Rectal smooth muscle tissue (tissue), 1 donor: ENCODE data around the gene SORT1.
A peak's percentile ranks its signal among the peaks of the same experiment; 100 is the strongest.
"Not testable (repeated sequence)": the region's sequence is repeated elsewhere in the genome, so short reads cannot be mapped to it uniquely, and the experiment has no call there.

Experiments used
- H3K27ac ChIP-seq: one replicate; pipeline ENCODE4 v1.7.0; 2013; ENCODE audit warnings: low read depth, low read length, inconsistent platforms
- H3K27me3 ChIP-seq: one replicate; pipeline ENCODE4 v1.7.0; 2013; ENCODE audit warnings: low read length; ENCODE audit not compliant: control insufficient read depth, insufficient read depth
- H3K36me3 ChIP-seq: one replicate; pipeline ENCODE4 v1.7.0; 2013; ENCODE audit warnings: low read length; ENCODE audit not compliant: control insufficient read depth, insufficient read depth
- H3K4me1 ChIP-seq: one replicate; pipeline ENCODE4 v1.7.0; 2013; ENCODE audit warnings: low read length; ENCODE audit not compliant: control insufficient read depth, insufficient read depth
- H3K4me3 ChIP-seq: one replicate; pipeline ENCODE4 v1.7.0; 2013; ENCODE audit warnings: low read length
- H3K9ac ChIP-seq: one replicate; pipeline ENCODE4 v1.7.0; 2013; ENCODE audit warnings: low read length

The SORT1 gene

DNA sequence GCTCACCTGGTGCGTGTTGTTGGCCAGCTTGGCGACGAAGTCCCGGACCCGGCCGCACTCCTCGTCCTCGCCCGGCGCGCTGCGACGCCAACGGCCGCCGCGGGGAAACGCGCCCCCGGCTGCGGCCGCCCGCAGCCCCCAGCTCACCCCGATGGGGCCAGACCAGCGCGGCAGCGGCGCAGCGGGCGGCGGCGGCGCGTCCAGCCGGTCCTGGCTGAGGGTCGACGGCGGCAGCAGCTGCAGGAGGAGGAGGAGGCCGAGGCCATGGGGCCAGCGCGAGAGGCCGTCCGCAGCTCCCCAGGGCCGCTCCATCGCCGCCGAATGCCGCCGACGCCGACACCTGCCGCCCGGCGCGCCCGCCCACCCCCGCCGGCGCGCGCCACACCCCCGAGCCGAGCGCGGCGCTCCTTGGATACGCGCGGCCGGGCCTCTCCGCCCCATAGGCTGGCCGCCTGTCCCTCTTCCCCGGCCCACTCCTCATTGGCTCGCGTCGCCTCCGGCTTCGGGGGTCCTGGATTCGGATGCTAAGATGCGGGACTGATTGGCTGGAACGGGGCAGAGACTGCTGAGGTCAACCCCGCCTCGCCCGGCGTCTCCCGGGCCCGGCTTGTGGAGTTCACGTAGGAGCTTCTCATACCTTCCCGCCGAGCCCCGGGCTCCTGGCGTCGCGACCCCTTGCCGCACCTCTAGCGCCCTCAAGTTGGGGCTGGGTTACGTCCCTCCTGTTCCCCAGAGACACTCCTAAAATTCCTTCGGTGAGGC lies at the start of gene SORT1:
TSS of gene SORT1 (minus strand) at position 338 of the 762 bp plus-strand sequence. CDS start at position 312, 26 bp downstream.
- Histone ChIP-seq H3K4me1 (peaks cover 21% of the 10 kb centered on the region), H3K36me3 (no peaks in the 10 kb centered on the region), H3K27ac (peak within 1 kb of the TSS; percentile 68), H3K9ac (peak within 1 kb of the TSS; percentile 32), H3K27me3 (no peaks in the 10 kb centered on the region), H3K4me3 (peak within 1 kb of the TSS; percentile 69)

DNA sequence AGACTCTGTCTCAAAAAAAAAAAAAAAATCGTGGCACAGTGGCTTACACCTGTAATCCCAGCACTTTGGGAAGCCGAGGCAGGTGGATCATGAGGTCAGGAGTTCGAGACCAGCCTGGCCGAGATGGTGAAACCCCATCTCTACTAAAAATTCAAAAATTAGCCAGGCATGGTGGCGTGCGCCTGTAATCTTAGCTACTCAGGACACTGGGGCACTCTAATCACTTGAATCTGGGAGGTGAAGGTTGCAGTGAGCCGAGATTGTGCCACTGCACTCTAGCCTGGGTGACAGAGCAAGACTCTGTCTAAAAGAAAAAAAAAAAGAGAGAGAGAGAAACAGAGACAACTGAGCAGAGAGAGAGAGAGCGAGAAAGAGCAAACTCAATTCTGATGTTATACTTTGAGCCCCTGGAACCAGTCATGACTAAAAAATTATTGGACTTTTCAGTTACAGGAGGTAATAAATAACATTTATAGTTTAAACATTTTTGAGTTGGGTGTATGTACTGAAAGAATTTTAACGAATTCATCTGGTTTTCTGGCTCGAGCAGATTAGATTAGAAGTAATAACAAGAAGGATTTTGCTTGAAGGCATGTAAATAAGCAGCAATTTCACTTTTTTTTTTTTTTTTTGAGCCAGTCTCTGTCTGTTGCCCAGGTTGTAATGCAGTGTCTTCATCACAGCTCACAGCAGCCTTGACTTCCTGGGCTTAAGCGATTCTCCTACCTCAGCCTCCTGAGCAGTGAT lies 48.4 kb upstream of the SORT1 start:
- H3K27me3 ChIP-seq, H3K27ac ChIP-seq, H3K4me3 ChIP-seq, H3K9ac ChIP-seq, H3K4me1 ChIP-seq, H3K36me3 ChIP-seq: not testable (repeated sequence)

DNA sequence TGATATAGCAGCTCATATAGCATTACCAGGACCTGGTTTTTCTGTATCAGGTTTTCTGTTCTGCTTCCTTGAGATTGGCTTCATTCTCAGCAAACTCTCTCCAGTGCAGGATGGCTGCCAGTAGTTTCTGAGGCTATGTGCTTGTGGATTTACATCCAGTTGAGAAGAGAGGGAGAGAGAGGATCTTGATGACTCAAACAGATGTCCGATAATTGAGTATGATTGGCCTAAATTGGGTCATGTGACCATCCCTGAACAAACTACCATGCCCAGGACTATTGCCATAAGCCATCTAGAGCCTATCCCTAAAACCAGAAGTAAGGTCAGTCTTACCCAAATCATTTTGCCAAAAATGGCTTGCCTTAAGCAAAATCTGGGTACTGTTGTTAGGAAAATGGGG lies 46.6 kb upstream of the SORT1 start:
- Histone ChIP-seq H3K9ac (no peak overlapping the region), H3K4me3 (no peak overlapping the region), H3K36me3 (no peaks in the 10 kb centered on the region), H3K4me1 (no peaks in the 10 kb centered on the region), H3K27ac (no peak overlapping the region), H3K27me3 (no peaks in the 10 kb centered on the region)

- Histone ChIP-seq H3K27ac (no peak overlapping the region), H3K9ac (no peak overlapping the region), H3K4me3 (no peak overlapping the region), H3K36me3 (no peaks in the 10 kb centered on the region), H3K4me1 (no peaks in the 10 kb centered on the region), H3K27me3 (no peaks in the 10 kb centered on the region)
Measured at GRCh38 chr1:109443476-109443875, 45.8 kb upstream of the SORT1 start.

DNA sequence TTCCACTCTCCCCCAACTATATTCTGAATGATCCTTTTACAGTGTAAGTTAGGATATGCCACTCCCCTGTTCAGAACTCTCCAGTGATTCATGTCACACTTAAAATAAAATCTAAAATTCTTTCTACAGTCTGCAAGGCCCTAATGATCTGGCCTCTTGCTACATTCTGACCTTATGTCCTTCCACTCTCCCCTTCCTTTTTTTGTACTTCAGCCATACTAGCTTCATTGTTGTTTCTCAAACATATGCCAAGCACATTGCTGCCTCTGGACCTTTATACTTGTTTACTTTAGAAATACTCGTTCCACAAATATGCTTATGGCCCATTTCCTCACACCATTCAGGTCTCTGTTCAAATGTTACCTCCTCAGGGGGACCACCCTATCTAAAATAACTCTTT lies 43.4 kb upstream of the SORT1 start:
- no peak overlapping the region for H3K27ac ChIP-seq
- no peak overlapping the region for H3K4me3 ChIP-seq
- no peaks in the 10 kb centered on the region for H3K27me3 ChIP-seq
- no peaks in the 10 kb centered on the region for H3K36me3 ChIP-seq
- no peak overlapping the region for H3K9ac ChIP-seq
- no peaks in the 10 kb centered on the region for H3K4me1 ChIP-seq

- H3K27me3 ChIP-seq, result no peaks in the 10 kb centered on the region
- H3K9ac ChIP-seq, result no peak overlapping the region
- no peaks in the 10 kb centered on the region for H3K4me1 ChIP-seq
- H3K4me3 ChIP-seq, result no peak overlapping the region
- no peak overlapping the region for H3K27ac ChIP-seq
- H3K36me3 ChIP-seq, result no peaks in the 10 kb centered on the region
Measured at GRCh38 chr1:109438798-109439297, 41.1 kb upstream of the SORT1 start.

- no peak overlapping the region for H3K4me3 ChIP-seq
- no peaks in the 10 kb centered on the region for H3K4me1 ChIP-seq
- no peaks in the 10 kb centered on the region for H3K27me3 ChIP-seq
- H3K36me3 ChIP-seq, result no peaks in the 10 kb centered on the region
- H3K9ac ChIP-seq, result no peak overlapping the region
- H3K27ac ChIP-seq, result no peak overlapping the region
Measured at GRCh38 chr1:109434484-109434883, 36.8 kb upstream of the SORT1 start.

- H3K4me1 ChIP-seq, result no peaks in the 10 kb centered on the region
- no peak overlapping the region for H3K27ac ChIP-seq
- H3K36me3 ChIP-seq, result no peaks in the 10 kb centered on the region
- no peak overlapping the region for H3K4me3 ChIP-seq
- H3K27me3 ChIP-seq, result no peaks in the 10 kb centered on the region
- H3K9ac ChIP-seq, result no peak overlapping the region
Measured at GRCh38 chr1:109433322-109433721, 35.6 kb upstream of the SORT1 start.

GRCh38 chr1:109432336-109432735 lies 34.6 kb upstream of the SORT1 start:
- Histone ChIP-seq H3K27me3 (no peaks in the 10 kb centered on the region), H3K36me3 (no peaks in the 10 kb centered on the region), H3K9ac (no peak overlapping the region), H3K4me3 (no peak overlapping the region), H3K4me1 (no peaks in the 10 kb centered on the region), H3K27ac (no peak overlapping the region)

DNA sequence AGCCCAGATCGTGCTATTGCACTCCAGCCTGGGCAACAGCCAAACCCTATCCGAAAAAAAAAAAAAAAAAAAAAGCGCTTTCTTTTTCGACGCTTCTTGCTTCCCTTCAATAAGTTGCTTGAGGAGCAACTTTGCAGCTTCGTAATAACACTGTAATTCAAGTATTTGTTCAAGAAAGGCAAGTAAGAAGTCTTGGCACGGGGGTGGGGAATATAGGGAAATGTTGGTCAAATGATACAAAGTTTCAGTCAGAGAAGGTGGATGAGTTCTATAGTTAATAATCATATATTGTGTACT lies 29.4 kb upstream of the SORT1 start:
- H3K27me3 ChIP-seq, result no peaks in the 10 kb centered on the region
- H3K4me1 ChIP-seq, result peaks cover 8% of the 10 kb centered on the region
- H3K4me3 ChIP-seq, result peak overlapping the region; percentile 96
- no peak overlapping the region for H3K9ac ChIP-seq
- peak overlapping the region; percentile 91 for H3K27ac ChIP-seq
- no peaks in the 10 kb centered on the region for H3K36me3 ChIP-seq

GRCh38 chr1:109426281-109427170 lies 28.8 kb upstream of the SORT1 start, which contains the start of gene PSMA5:
Gene PSMA5 (minus strand): TSS chr1:109426448. CDS start chr1:109426330, 118 bp downstream.
- H3K27me3 ChIP-seq, result no peaks in the 10 kb centered on the region
- H3K4me3 ChIP-seq, result peak within 1 kb of the TSS; percentile 96
- H3K4me1 ChIP-seq, result peaks cover 8% of the 10 kb centered on the region
- peak within 1 kb of the TSS; percentile 91 for H3K27ac ChIP-seq
- no peaks in the 10 kb centered on the region for H3K36me3 ChIP-seq
- H3K9ac ChIP-seq, result peak within 1 kb of the TSS; percentile 32
